Stimulated activated CD4-positive, alpha-beta T cell treated with anti-CD3 and anti-CD28 coated beads, TNF-alpha, amount 100 ng/mL, for 24 hours (primary cell): Measurements from ENCODE around the gene TP73.

Source experiments
- DNase-seq, 3 experiments: peaks; one replicate each; pipeline ENCODE4 v3.0.0-alpha.2; 2020; ENCODE audit warnings: low read depth in 3 of 3

TP73 gene

DNA sequence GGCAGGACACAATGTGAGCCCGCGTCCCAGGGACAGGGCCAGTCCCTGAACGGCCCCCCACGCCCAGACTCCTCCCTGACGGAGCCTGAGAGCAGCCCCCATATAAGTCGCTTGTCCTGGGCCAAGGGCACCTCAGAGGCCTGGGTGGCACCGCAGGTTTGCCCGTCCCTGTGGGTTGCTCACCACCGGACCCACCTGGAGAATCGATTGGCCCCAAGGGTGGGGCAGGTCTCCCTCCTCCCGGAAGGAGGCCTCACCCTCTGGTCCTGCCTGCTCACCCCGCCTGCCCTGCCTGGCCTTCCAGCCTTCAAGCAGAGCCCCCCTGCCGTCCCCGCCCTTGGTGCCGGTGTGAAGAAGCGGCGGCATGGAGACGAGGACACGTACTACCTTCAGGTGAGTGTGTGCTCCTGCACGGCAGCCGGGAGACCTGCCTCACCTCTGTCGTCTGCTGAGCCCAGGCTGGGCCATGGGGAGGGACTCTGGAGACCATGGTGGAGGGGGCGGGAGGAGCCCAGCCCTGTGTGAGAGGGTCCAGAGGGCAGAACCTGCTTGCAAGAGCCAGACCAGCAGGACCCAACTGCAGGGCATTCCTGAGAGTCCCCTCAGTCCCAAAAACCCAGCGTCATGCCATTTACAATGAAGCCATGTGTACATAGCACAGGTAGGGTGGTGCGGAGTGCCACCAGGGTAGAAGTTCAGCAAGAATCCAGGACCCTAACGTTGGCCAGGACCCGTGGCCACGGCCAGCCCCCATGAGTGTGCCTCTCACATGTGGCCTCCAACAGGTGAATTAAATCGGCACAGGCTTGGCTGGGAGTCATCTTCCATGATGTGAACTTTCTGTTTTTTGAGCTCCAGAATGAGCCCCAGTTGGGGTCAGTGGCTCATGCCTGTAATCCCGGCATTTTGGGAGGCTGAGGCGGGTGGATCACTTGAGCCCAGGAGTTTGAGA lies 75.8 kb downstream of the TP73 start:
- DNase-seq = no peak

DNA sequence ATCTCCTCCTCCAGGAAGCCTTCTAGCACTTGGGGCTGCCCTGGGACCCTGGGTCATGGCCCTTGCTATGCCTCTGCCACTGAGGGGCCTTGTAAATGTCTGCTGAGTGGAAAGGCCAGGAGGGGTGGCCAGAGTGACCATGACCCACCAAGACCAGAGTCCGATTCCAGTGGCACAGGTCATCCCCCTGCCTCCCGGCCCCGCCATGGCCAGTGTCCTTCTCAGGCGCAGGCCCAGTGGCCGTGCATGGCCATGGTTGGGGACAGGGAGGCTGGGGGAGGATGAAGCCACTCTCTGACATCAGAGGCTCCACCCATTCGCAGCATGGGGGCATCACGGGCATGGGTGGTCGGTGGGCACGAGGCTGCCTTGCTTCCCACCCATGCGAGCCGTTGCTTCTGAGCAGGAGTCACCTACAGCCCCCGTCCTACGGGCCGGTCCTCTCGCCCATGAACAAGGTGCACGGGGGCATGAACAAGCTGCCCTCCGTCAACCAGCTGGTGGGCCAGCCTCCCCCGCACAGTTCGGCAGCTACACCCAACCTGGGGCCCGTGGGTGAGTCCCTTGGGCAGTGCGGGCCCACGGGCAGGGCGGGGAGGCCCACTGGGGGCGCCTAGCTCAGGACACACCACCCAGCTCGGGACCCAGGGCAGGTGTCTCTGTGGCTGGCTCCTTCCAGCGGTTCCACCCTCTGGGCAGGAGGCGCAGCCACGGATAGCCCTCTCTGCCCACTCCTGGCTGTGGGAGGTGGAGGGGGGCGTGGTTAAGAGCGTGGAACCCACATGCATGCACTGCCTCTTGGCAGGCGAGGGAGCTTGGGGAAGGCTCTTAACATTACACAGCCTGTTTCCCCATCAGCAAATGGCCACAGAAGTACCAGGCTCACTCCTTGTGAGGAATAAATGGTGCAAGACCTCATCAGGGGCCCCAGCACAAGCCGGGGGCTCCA lies 77.6 kb downstream of the TP73 start:
- no peak for DNase-seq

DNA sequence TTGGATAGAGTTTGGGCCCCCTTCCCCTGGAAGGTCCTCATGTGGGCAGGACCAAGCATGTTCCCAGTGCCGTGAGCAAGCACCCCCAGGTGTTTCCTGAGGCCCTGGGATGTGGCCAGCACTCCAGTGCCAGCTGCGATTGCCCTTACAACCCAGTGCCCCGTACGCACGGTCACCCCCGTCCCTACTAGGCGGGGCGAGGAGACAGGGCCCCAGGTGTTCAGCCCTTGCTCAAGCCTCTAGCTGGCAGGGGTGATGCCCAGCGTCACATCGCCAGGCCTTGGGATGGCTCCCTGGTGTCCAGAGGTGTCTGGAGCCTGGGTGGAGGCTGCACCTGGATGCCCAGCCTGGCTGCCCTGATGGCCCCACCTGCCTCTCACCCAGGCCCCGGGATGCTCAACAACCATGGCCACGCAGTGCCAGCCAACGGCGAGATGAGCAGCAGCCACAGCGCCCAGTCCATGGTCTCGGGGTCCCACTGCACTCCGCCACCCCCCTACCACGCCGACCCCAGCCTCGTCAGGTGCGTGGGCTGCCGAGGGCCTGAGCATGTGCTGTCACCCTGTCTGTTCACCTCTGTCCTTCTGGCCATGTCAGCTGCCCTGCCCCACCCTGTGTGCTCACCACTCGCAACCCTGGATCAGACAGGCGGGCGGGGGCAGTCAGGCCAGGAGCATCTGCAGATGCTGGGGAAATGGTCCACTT lies 78.4 kb downstream of the TP73 start:
- DNase-seq = no peak

DNA sequence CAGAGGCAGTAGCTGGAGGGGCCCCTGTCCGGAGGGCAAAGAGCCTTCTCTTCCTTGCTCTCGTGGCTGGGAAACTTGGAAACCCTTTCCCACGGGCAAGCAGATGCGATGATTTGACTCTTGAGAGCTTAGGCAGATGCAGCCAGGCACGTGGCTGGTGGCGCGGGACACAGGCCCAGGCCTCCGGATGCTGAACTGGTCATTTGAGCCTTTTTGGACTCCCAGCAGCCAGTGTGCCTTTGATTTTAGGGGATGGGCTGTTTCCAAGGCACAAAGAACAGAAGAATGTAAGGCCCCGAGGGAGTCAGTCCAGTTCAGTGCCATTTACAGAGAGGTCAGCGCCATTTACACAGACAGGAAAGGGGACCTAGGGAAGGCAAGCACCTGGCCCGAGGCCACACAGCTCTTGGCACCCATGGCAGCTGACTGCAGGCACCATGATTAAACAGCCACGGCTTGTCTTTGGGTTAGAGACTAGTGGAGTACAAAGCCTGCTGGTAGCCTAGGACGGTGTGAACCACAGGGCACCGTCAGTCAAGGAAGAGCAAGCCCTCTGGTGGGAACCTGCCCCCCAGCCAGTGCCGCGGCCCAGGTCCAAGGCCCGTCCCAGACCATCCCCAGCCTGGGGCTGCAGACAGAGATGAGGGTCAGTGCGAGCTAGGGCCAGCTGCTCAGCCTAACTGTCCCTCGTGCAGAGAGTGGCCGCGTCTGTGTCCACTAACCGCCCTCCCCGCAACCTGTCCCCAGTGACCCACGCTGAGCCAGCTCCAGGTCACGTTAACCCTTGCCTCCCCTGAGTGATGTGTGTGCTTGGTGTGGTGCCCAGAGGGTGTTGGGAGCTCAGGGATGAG lies 79.5 kb downstream of the TP73 start:
- no peak for DNase-seq

DNA sequence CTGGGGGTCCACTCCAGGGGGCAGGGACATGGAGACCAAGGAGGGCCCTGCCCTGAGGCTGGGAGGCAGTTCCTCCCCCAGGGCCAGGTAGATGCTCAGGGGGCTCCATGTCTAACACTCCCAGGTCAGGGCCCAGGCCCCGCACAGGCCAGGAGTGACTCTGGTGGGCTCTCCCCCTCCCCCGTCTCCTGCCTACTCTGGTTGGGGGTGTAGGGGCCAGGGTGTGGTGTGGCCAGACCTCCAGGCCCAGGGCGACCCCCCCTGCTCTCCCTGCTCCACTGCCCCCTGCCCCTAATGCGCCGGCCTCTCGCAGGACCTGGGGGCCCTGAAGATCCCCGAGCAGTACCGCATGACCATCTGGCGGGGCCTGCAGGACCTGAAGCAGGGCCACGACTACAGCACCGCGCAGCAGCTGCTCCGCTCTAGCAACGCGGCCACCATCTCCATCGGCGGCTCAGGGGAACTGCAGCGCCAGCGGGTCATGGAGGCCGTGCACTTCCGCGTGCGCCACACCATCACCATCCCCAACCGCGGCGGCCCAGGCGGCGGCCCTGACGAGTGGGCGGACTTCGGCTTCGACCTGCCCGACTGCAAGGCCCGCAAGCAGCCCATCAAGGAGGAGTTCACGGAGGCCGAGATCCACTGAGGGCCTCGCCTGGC lies 80.2 kb downstream of the TP73 start:
- DNase-seq = no peak

DNA sequence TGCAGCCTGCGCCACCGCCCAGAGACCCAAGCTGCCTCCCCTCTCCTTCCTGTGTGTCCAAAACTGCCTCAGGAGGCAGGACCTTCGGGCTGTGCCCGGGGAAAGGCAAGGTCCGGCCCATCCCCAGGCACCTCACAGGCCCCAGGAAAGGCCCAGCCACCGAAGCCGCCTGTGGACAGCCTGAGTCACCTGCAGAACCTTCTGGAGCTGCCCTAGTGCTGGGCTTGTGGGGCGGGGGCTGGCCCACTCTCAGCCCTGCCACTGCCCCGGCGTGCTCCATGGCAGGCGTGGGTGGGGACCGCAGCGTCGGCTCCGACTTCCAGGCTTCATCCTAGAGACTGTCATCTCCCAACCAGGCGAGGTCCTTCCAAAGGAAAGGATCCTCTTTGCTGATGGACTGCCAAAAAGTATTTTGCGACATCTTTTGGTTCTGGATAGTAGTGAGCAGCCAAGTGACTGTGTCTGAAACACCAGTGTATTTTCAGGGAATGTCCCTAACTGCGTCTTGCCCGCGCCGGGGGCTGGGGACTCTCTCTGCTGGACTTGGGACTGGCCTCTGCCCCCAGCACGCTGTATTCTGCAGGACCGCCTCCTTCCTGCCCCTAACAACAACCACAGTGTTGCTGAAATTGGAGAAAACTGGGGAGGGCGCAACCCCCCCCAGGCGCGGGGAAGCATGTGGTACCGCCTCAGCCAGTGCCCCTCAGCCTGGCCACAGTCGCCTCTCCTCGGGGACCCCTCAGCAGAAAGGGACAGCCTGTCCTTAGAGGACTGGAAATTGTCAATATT lies 81.0 kb downstream of the TP73 start:
- no peak for DNase-seq

DNA sequence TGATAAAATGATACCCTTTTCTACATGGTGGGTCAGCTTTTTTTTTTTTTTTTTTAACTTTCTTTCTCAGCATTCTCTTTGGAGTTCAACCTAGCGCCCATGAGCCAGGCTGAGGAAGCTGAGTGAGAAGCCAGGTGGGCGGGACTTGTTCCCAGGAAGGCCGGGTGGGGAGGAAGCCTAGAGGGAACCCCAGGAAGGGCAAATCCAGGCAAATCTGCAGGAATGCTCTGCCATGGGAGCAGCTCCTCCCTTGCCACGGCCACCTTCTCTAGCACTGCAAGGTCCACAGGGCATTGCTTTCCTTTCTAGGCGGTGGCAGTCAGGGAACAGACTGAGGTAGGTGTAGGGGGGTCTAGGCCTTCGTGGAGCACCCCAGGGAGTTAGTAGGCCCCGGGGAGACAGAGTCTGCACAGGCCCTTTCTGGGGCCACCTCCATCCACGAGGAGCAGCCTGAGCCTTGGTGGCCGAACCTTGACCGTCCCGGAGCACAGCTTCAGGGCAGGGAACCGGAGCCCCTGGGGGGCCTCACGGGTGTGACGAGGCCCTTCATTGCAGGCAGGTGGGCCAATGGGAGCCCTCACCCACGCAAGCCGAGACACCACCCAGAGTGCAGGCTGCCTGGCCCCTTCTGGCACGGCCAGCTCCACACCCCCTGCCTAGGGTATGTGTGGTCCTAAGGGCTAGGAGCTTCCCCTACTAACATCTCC lies 81.7 kb downstream of the TP73 start:
- DNase-seq = no peak

DNA sequence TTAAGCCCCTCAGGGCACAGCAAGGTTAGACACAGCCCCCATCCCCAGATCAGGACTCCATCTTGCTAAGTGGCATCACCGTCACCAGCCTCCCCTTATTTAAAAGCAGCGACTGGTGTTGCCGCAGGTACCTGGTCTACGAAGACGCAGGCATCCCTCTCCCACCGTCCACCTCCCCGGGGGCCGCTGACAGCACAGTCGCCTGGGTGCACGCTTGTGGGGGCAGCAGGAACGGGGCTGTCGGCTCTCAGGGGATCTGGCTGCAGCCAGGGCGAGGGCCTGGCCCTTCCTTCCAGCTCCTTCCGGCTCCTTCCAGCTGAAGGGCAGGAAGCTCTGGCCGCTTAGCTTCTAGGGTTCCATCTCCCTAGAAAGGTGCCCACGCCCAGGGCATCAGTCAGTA lies 82.3 kb downstream of the TP73 start:
- DNase-seq = no peak

DNA sequence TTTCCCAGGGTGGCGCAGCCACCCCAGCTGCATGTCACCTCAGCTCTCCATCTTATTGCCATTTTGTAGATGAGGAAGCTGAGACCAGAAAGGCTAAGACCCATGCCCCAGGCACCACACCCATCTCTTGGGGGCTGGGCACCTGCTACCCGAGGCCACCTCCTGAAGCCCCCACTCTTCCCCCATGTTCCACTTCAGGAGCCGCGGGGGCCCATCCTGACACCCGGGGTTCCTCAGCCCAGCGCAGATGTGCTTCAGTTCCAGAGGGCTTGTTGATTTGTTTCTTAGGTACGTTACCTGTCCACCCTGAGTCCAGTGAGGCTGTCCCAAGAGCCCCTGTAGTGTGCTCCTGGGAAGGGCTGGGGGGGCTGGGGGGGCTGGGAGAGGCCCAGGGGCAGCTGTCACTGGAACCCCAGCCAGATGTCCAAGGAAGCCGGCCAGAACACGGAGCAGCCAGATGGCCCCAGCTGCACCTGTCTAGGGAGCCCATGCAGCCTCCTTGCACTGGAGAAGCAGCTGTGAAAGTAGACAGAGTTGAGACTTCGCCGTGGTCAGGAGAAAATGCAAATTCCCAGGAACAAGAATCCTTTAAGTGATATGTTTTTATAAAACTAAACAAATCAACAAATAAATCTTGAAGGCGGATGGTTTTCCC lies 82.8 kb downstream of the TP73 start:
- no peak for DNase-seq

DNA sequence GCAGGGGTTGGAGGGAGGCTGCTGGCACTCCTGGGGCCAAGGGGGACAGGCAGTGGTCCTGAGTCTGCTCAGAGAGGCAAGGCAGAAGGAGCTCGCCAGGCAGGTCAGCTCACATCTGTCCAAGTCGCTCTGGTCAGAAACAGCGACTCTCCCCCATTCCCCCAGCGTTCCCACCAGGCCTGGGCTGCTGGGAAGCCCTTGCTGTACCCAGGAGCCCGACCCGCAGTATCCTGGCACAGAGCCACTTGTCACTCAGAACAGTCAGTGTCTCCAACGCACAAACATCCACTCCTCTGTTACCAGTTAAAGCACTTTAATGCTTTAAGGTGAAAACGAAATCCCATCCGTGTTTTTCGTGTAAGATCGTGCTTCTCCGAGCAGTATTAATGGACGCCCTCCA lies 83.4 kb downstream of the TP73 start:
- DNase-seq = no peak

DNA sequence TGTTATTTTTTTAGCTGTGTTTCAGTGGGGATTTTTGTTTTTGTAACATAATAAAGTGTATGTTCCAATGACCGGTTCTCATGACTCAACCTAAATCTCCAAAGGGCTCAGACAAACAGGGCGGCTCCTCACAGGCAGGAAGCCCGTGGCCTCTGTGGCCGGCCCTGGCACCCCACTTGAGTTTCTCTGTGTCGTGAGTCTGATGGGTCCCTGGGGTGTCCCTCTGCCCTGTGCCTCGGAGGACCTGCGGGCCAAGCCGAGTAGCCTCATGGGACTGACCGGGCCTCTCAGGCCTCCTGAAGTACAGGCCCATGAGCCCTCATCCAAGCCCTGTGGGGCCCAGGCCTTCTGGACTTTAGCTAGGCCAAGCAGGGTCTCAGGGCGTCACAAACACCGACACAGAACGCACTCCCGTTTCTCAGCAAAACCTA lies 83.8 kb downstream of the TP73 start:
- DNase-seq = no peak

DNA sequence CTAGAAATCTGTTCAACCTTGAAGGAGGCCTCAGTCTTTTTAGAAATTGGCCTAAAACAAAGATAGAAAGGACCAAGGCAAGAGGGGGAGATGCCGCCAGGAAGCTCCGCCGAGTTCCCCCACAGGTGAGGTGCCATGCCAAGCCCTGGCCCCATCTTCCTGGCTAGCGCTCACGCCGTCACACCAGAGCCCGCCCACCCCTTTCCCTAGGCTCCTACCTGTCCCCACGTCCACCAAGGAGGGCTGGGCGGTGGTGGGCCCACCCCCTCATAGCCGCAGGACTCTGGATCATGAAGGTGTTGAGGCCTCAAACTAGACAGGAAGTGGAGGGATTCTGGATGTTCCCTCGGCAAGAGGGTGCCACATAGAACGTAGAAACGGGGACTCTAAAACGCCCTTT lies 84.4 kb downstream of the TP73 start:
- no peak for DNase-seq

DNA sequence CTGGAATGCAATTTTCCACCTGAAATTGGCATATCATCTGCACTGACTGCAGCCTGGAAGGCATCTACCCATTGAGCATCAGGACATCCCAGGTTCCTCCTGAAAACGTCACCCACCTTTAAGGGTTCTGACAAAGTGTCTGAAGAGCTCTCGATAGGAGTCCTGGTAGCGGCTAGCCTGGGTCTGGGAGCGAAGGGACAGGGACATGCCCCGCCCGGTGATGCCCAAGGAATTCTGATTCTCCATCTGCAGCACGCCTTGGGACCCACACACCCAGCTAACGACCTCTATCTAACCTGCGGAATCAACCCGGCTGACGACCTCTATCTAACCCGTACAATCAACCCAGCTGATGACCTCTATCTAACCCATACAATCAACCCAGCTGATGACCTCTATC lies 86.6 kb downstream of the TP73 start:
- no peak for DNase-seq

DNA sequence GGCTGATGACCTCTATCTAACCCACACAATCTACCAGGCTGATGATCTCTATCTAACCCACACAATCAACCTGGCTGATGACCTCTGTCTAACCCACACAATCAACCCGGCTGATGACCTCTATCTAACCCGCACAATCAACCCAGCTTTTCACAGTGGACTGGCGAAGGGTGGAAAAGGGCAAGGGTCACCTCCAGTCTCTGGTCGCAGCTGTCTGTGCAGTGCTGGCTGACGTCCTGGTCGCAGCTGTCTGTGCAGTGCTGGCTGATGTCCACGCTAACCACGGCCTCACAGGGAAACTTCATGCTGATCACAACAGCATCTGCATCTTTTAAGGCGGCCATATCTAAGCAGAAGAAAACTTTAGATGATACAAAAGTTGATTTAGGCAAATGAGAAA lies 87.7 kb downstream of the TP73 start:
- DNase-seq = no peak

DNA sequence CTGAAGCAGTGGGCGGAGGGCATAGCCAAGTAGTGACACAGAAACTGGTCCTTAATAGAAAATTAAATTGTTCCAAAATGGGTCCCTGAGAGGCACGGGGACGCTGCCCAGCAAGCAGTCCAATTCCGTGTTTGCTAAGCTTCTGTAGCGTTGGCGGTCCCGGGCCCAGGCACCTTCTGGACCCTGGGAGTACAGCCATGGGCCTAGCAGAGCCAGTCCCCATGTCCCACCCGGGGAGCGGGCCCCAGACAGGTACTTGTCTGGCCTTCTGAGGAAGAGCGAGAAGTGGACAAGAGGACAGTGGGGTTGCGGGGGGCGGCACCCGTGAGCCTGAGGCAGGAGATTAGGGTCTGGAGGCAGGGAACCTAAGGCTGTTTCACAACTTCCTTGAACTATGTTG lies 88.4 kb downstream of the TP73 start:
- no peak for DNase-seq

DNA sequence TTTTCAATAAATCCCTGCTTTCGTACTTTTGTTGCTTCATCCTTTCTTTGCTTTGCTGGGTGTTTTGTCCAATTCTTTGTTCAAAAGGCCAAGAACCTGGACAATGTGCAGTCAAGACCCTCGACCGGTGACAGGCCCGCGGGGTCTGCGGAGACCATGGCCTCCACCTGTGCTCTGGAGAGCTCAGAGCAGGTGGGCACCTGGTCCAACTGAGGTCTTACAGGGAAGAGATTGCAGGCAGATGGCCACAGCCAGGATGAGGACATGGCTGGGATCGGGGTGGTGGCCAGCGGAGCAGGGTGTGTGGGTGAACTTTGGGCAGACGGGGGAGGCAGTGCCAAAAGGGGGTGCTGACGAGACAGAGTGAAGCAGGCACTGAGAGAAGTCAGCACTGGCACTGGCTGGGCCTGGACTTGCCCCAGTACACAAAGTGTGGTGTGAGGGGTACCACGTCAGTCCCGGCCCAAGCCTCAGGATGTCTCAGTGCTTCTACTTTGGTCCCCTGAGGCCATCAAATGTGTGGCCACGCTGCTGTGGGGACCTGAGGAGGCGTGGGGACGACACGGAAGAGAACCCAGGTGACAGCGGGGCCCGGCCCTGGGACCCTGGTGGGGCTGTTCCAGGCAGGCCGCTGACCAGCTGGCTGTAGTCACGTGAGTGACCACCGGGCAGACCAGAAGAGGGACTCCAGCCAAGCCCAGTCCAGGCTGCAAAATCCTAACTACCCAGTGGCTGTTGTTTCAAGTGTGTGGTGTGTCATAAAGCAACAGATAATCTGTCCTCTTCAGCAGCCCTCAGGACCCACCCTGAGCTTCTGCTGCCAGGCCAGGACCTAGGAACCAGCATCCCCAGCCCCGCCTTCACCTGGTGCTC lies 89.5 kb downstream of the TP73 start:
- no peak for DNase-seq

DNA sequence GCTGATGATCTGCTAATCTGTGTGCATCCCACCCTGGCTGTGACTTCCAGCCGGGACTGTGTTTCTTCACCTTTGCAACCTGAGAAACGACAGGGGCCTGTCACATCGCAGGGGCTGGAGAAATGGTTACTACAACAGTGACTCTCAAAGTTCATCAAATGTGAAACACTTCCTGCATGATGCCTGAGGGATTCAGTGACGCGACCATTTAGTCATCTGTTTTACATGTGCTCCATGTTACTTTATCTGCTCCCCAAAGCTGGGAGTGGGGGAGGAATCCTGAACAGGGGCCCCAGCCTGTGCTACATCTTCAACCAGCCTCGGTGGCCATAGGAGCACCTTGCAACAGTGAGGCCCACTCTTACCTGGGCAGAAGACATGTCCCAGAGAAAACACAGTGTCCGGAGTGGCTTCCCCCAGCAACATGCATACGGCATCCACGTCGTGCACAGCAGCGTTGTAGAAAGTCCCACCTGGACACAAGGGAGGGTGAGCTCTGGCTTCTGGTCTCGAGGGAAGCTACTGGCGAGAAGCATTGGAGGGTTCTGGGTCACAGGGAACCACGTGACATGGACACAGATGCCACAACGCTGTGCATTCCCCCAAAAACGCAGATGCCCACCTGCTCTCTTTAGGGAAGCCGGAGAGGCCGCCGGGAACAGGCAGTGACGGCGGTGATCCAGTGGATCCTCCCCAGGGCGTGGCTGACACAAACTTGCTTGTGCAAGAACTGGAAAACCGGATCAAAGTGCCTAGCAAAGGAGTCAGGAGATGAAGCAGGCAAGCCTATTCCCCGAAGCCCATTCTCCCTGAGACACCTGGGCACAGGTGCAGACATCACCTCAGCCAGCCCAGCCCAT lies 90.4 kb downstream of the TP73 start:
- DNase-seq = no peak
